Measurements from ENCODE around the gene IFT81. TPM values are rescaled to one million over a fixed set of nuclear protein-coding genes. Genes with fewer than 3 reads are reported as not detected.

The IFT81 gene
- total and polyA plus RNA-seq, 2 experiments from 2014 or later, result 17.5 to 22.3 TPM

DNA sequence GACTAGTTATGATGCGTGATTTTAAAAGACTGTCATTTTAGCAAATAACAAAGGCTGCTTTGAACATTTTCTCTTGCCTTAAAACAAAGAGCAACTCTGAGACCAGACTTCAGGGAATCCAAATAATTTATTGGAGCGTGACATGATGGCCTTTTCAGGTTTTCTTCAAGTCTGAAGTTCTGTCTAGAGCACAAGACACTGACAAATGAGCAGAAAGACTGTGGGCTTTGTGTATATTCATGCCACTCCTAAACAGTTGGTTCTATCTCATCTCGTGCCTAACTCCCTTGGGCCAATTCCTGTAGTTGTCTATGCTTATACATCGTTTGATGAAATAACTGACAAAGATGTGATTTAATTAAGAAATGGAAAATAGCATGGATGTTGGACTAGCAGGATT, 47.5 kb downstream of the IFT81 start:
- TF ChIP-seq POLR2AphosphoS5 (IDR thresholded peaks at IDR 0.05; ENCODE audit: low read depth), result no peak
- TF ChIP-seq EZH2 (IDR thresholded peaks at IDR 0.05; ENCODE audit: low read depth, unreplicated experiment), result no peak
- TF ChIP-seq STAT1 (IDR thresholded peaks at IDR 0.05; ENCODE audit: unreplicated experiment), result no peak
- TF ChIP-seq, protein P1, sequence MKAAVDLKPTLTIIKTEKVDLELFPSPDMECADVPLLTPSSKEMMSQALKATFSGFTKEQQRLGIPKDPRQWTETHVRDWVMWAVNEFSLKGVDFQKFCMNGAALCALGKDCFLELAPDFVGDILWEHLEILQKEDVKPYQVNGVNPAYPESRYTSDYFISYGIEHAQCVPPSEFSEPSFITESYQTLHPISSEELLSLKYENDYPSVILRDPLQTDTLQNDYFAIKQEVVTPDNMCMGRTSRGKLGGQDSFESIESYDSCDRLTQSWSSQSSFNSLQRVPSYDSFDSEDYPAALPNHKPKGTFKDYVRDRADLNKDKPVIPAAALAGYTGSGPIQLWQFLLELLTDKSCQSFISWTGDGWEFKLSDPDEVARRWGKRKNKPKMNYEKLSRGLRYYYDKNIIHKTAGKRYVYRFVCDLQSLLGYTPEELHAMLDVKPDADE (IDR thresholded peaks at IDR 0.05), result no peak
- no peak for TF ChIP-seq ZNF114 (CRISPR knock-in tag; IDR thresholded peaks at IDR 0.05)
- TF ChIP-seq, protein P2, sequence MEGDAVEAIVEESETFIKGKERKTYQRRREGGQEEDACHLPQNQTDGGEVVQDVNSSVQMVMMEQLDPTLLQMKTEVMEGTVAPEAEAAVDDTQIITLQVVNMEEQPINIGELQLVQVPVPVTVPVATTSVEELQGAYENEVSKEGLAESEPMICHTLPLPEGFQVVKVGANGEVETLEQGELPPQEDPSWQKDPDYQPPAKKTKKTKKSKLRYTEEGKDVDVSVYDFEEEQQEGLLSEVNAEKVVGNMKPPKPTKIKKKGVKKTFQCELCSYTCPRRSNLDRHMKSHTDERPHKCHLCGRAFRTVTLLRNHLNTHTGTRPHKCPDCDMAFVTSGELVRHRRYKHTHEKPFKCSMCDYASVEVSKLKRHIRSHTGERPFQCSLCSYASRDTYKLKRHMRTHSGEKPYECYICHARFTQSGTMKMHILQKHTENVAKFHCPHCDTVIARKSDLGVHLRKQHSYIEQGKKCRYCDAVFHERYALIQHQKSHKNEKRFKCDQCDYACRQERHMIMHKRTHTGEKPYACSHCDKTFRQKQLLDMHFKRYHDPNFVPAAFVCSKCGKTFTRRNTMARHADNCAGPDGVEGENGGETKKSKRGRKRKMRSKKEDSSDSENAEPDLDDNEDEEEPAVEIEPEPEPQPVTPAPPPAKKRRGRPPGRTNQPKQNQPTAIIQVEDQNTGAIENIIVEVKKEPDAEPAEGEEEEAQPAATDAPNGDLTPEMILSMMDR (conservative IDR thresholded peaks at IDR 0.05; ENCODE audit: low read depth in 2 of 2), result no peak
- TF ChIP-seq, protein P3, sequence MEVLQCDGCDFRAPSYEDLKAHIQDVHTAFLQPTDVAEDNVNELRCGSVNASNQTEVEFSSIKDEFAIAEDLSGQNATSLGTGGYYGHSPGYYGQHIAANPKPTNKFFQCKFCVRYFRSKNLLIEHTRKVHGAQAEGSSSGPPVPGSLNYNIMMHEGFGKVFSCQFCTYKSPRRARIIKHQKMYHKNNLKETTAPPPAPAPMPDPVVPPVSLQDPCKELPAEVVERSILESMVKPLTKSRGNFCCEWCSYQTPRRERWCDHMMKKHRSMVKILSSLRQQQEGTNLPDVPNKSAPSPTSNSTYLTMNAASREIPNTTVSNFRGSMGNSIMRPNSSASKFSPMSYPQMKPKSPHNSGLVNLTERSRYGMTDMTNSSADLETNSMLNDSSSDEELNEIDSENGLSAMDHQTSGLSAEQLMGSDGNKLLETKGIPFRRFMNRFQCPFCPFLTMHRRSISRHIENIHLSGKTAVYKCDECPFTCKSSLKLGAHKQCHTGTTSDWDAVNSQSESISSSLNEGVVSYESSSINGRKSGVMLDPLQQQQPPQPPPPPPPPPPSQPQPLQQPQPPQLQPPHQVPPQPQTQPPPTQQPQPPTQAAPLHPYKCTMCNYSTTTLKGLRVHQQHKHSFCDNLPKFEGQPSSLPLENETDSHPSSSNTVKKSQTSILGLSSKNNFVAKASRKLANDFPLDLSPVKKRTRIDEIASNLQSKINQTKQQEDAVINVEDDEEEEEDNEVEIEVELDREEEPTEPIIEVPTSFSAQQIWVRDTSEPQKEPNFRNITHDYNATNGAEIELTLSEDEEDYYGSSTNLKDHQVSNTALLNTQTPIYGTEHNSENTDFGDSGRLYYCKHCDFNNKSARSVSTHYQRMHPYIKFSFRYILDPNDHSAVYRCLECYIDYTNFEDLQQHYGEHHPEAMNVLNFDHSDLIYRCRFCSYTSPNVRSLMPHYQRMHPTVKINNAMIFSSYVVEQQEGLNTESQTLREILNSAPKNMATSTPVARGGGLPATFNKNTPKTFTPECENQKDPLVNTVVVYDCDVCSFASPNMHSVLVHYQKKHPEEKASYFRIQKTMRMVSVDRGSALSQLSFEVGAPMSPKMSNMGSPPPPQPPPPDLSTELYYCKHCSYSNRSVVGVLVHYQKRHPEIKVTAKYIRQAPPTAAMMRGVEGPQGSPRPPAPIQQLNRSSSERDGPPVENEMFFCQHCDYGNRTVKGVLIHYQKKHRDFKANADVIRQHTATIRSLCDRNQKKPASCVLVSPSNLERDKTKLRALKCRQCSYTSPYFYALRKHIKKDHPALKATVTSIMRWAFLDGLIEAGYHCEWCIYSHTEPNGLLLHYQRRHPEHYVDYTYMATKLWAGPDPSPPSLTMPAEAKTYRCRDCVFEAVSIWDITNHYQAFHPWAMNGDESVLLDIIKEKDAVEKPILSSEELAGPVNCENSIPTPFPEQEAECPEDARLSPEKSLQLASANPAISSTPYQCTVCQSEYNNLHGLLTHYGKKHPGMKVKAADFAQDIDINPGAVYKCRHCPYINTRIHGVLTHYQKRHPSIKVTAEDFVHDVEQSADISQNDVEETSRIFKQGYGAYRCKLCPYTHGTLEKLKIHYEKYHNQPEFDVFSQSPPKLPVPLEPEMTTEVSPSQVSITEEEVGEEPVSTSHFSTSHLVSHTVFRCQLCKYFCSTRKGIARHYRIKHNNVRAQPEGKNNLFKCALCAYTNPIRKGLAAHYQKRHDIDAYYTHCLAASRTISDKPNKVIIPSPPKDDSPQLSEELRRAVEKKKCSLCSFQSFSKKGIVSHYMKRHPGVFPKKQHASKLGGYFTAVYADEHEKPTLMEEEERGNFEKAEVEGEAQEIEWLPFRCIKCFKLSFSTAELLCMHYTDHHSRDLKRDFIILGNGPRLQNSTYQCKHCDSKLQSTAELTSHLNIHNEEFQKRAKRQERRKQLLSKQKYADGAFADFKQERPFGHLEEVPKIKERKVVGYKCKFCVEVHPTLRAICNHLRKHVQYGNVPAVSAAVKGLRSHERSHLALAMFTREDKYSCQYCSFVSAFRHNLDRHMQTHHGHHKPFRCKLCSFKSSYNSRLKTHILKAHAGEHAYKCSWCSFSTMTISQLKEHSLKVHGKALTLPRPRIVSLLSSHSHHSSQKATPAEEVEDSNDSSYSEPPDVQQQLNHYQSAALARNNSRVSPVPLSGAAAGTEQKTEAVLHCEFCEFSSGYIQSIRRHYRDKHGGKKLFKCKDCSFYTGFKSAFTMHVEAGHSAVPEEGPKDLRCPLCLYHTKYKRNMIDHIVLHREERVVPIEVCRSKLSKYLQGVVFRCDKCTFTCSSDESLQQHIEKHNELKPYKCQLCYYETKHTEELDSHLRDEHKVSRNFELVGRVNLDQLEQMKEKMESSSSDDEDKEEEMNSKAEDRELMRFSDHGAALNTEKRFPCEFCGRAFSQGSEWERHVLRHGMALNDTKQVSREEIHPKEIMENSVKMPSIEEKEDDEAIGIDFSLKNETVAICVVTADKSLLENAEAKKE (CRISPR knock-in tag; IDR thresholded peaks at IDR 0.05), result no peak
- no peak for TF ChIP-seq ZNF331 (CRISPR knock-in tag; IDR thresholded peaks at IDR 0.05; ENCODE audit: low read depth)
- no peak for TF ChIP-seq CREB1 (CRISPR knock-in tag; IDR thresholded peaks at IDR 0.05; ENCODE audit: low read depth)
- no peak for TF ChIP-seq JUNB (IDR thresholded peaks at IDR 0.05; ENCODE audit: unreplicated experiment)
- no peak for TF ChIP-seq EZH2phosphoT487 (IDR thresholded peaks at IDR 0.05; ENCODE audit: unreplicated experiment)
- no peak for TF ChIP-seq NANOG (IDR thresholded peaks at IDR 0.05; ENCODE audit: borderline replicate concordance)
- TF ChIP-seq, protein P4, sequence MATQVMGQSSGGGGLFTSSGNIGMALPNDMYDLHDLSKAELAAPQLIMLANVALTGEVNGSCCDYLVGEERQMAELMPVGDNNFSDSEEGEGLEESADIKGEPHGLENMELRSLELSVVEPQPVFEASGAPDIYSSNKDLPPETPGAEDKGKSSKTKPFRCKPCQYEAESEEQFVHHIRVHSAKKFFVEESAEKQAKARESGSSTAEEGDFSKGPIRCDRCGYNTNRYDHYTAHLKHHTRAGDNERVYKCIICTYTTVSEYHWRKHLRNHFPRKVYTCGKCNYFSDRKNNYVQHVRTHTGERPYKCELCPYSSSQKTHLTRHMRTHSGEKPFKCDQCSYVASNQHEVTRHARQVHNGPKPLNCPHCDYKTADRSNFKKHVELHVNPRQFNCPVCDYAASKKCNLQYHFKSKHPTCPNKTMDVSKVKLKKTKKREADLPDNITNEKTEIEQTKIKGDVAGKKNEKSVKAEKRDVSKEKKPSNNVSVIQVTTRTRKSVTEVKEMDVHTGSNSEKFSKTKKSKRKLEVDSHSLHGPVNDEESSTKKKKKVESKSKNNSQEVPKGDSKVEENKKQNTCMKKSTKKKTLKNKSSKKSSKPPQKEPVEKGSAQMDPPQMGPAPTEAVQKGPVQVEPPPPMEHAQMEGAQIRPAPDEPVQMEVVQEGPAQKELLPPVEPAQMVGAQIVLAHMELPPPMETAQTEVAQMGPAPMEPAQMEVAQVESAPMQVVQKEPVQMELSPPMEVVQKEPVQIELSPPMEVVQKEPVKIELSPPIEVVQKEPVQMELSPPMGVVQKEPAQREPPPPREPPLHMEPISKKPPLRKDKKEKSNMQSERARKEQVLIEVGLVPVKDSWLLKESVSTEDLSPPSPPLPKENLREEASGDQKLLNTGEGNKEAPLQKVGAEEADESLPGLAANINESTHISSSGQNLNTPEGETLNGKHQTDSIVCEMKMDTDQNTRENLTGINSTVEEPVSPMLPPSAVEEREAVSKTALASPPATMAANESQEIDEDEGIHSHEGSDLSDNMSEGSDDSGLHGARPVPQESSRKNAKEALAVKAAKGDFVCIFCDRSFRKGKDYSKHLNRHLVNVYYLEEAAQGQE (IDR thresholded peaks at IDR 0.05; ENCODE audit: unreplicated experiment), result no peak
- H3K9me3 Mint-ChIP-seq, result peaks cover 10% of the 10 kb centered on the region; the same call in 2 of the 3 replicates
- no peak overlapping the region for H2AFZ ChIP-seq
- H3K4me3 ChIP-seq, result no peak overlapping the region
- H3K36me3 Mint-ChIP-seq (ENCODE audit: low read depth), result peaks cover 27% of the 10 kb centered on the region; the same call in 2 of the 3 replicates
- H3K36me3 ChIP-seq (ENCODE audit: insufficient read depth), result peaks cover 6% of the 10 kb centered on the region; the same call in 1 of the 2 replicates
- H3K79me2 ChIP-seq (replicated peaks; ENCODE audit: insufficient read depth), result no peaks in the 10 kb centered on the region
- DNase-seq (ENCODE audit: low spot score) (no peak), ATAC-seq (no peak)
- no peak overlapping the region for H3K4me2 ChIP-seq
- no peaks in the 10 kb centered on the region for H3K9me2 ChIP-seq (ENCODE audit: insufficient read depth)
- H3K27ac ChIP-seq (ENCODE audit: low read depth), result no peak overlapping the region
- H3K27me3 ChIP-seq (ENCODE audit: insufficient read depth), result no peaks in the 10 kb centered on the region
- no peaks in the 10 kb centered on the region for H3K4me1 ChIP-seq (ENCODE audit: insufficient read depth)
- H3K4me1 Mint-ChIP-seq, result no peaks in the 10 kb centered on the region
- H4K20me1 ChIP-seq (replicated peaks; ENCODE audit: insufficient read depth), result no peaks in the 10 kb centered on the region
- peaks cover 2% of the 10 kb centered on the region for H3K27me3 Mint-ChIP-seq (ENCODE audit: insufficient read depth, low read depth, poor library complexity)
- H3K27ac Mint-ChIP-seq, result no peak overlapping the region
- H3K4me3 Mint-ChIP-seq, result no peak overlapping the region
- H3F3A ChIP-seq (replicated peaks; ENCODE audit: low read depth), result no peaks in the 10 kb centered on the region

All from GM23338 (cell line).